HT-29 (cell line): ENCODE results near the gene COG6. TPM values are rescaled to one million over a fixed set of nuclear protein-coding genes. Genes with fewer than 3 reads are reported as not detected.

Experiments
- DNase-seq: peaks from one replicate; pipeline ENCODE4 v3.0.0-alpha.2; 2015; ENCODE audit warnings: low spot score
- small RNA-seq: library from RNA; depleted of rRNA; stranded (forward); fragments of <200 nt; gene quantifications from one replicate; pipeline ENCODE3, GENCODE V24; 2014
- total RNA-seq: library from RNA; depleted of rRNA; stranded (reverse); fragments of >200 nt; shearing (Covaris generic); gene quantifications from 2 replicates; pipeline ENCODE4 v1.2.3, GENCODE V29; 2014; rRNA removed

The COG6 gene
- total RNA-seq, 1 experiment from 2014 or later: 15.6 TPM

DNA sequence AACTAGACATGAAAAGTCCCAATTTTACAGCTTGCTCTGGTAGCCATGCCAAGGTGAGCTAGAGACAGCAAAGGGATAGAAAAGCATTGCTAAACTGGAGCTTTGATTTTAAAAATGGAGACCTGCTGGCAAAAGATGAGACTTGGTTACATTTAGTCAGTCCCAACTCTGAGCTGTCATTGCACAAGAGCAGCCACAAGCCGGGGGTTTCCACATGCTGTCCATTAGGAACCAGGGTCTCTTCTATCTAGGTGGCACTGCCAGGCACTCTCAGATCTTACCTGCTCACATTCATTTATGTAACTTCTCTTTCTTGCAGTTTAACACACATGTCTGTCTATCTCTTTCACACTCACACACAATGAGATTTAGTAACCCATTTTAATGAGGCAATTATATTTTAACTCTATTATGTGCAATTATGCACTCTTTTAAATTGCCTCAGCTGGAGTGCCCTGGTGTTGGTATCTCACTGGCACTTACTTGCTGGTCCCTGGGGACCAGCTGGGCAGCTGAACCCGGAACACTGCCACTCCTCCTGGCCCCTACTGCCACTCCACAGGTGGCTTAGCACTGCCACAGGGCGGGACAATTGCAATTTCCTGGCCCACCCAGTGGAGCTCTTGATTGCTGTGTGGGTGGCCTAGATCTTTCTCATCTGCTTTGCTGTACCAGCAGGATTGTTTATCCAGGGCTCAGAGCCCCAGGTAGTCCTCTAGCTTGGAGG lies 112.5 kb downstream of the COG6 start:
- DNase-seq: peak; percentile 55

DNA sequence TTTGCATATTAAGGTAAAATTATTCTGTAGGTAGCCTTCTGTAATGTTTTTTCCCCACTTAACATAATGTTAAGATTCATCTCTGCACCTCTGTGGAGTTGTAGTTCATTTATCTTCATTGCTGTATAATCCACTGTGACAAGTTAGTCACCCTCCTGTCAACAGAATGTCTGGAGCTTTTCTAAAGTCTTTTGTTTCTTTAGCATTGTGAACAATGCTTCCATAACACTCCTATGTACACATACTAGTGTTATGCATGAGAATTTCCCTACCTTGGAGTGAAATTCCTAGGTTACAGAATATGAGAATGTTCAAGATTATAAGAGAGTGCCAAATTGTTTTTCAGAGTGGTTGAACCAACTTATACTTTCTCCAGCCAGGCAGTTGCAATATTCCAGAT lies 113.5 kb downstream of the COG6 start:
- DNase-seq: no peak

DNA sequence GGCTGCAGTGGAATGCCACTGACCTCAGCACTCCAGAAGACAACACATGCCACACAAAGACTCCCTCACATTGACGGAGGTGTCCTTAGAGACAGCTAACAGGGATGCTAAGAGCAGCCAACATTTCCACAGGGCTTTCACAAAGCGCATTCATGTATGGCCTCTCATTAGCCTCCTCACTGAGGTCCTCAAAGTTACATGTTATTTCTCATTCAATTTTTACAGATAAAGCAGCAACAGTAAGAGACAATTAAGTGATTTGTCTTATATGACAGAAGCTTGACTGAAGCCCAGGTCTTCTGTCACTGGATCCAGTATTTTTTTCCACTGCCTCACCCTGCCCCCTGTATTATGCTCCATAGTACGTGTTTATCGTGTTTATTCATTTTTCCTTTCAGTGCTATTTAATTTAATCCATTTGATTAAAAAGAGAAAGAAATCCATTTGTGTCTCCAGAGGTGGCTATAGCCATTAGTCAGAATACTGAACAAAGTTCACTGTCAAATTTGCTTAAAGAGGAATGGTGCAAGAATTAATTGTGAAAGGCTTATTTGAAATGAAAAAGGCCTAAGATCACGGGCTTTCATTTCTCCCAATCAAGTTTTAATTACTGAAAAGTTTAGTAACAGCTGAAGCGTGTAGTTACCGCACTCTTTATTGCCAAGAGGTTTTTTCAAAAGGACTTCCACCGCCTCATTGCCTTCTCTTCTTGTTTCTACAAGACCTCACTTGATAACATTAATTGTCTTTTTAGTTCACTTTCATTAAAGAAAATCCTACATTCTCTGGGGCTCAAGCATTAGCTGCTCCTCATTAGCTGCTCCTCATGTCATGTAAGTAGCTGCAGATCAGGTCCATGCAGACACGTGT lies 115.0 kb downstream of the COG6 start:
- no peak for DNase-seq

DNA sequence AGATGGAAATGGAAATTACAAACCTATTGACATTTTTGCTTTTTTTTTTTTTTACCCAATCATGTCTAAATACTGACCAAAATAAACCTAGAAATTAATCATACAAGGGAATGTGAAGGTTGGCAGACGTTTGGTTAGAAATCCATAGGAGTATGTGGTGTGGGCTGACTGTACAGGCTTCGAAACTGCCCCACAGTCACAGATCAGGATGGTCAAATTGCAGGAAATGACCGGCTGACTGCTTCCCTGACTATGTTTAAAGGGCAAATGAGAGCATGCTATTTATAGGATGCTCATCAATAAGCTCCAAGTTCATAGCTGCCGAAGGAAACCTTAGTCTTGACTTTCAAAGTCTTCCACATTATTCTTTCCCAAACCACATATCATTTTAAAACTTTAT lies 118.4 kb downstream of the COG6 start:
- no peak for DNase-seq

DNA sequence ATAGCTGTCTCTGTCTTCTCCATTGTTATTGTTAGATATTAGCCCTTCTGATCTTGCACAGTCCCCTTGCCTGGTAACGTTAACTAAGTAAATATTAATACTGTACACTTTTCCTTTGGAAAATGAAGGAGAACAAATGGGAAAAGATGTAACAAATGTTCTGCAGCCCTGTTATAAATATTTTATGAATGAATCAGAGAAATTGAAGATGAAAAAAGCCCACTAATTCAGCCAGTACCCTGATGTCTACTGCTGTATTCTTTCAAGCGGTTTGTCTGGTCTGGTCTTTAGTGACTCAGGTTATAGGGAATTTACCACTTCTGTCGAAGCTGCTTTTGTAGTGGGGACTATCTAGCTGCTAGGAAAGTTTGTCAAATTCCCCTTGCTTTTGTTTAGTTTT lies 121.0 kb downstream of the COG6 start:
- no peak for DNase-seq

DNA sequence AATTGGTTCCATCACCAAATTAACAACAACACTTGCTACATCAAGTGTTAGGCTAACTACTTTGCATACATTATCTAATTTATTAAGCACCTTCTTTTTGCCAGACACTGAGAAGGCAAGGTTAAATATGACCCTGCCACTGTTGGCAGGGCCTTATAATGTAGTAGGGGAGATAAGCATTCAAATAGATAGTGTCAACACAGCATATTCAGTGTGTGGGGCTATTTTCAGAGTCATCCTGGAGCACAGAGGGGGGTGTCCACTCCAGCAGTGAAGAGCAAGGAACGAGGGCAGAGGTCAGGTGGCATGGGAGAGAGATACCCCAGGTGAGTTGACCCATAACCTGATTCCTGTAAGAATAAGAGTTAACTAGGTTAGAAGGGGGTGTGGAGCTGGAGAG lies 121.6 kb downstream of the COG6 start:
- DNase-seq: no peak

DNA sequence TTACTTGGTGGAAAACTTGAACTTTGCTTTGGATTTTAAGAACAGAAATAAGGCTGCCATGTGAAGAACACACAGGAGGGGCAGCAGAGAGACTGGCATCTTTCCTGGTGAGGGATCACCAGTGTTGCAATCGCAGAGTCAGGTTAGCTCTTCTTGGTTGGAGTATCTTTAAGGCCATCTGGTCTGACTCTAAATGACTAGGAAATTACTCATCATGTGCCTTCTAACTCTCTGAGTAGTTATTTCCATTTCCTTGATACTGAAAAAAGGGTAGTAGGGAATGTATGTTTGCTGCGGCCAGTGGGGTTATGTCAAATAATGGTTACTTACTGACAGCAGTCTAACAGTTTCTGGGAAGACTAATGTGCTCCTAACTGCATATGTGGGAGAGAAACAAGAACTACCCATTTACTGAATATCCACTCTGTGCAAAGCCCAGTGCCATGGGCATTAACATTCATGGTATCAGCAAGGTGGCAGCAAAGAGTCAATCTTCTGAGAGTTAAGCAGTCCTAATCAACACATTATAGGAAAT lies 122.1 kb downstream of the COG6 start:
- DNase-seq: peak; percentile 83

DNA sequence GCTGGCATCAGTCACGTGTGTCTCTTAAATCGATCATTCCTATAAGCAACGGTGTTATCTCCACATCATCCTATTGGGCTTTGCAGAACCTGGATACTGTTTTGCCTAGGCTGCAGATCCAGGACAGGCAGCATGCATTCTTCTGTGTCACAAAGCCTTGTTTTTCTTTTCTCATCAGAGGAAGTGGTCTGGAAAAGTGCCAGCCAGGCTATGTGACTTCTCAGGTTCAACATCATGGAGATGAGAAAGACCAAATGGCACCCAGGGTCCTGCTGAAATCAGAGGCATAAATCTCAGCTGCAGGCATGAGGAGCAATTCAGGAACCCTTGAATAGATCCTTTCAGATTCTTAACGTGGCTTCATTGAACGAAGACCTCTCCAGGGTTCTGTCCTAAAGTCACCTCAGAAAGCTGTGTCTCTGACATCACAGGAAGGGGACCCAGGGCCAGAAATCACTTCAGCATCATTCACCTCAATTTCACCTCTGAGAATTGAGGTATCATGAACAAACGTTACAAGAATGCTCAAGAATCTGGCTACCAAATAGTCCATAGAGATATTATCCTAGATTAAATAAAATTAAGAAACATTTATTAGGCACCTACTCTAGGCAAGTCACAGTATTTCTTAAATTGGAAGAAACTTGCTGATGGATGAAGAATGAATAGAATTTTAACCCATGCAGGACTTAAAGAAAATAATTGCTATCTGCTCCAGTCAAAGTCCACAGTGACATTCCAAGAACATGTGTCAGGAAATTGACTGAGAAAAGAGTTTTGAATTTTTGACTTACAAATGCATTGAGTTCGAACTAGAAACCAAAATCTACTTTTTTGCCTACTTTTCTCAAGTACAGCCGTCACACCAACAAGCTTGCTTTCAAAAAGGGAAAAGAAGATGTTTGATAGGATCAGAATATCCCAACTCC lies 124.1 kb downstream of the COG6 start:
- DNase-seq: no peak

DNA sequence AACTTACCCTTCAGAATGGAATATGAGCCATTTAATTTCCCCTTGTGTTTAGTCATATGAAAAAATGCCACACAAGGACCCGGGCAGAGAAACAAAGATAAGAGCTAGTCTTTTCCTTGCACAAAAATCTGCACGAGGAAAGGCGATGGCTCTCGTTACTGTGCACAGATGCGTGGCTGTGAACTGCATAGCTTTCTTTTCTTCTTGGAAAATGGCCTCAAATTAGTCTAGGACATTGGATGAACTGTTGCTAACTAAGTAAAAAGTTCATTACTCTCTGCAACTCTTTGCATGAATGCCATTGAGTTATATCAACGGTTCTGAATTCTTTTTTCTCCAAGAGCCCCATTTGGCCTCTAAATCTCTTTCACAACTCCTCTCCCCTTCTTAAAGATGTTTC lies 125.2 kb downstream of the COG6 start:
- DNase-seq: no peak

DNA sequence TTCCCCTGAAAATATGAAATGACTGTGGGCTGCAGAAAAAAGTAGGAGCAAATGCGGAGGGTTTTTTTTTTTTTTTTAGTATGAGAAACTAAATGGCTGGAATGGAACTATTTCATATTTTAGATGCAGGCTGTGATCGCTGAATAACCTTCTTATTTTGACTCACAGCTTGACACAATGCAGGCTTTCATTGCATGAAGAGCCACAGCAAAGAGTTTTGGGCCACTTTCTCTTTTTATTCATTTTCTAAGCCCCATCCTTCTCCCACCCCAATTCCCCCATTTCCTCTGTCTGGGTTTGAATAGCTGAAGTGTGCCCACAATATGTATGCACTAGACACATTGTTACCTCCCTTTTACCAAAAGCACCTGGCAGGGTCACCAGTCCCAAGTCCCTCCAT lies 125.9 kb downstream of the COG6 start:
- no peak for DNase-seq

DNA sequence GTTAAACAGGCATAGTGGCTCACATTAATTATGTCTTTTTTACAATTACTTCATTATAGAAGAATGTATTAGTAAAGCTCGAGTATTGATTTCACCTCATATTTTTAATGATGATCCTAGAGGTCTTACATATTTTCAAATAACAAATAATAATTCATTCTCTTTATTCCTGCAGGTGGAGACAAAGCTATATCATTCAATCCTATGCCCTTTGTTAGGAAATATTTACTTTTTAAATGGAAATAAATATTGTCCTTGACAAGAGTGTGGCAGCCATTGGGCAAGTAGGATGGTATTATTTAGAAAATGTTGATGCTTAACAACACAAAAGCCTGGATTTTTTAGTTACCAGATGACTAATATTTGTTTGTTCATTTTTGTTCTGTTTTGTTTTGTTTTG lies 127.6 kb downstream of the COG6 start:
- DNase-seq: no peak

DNA sequence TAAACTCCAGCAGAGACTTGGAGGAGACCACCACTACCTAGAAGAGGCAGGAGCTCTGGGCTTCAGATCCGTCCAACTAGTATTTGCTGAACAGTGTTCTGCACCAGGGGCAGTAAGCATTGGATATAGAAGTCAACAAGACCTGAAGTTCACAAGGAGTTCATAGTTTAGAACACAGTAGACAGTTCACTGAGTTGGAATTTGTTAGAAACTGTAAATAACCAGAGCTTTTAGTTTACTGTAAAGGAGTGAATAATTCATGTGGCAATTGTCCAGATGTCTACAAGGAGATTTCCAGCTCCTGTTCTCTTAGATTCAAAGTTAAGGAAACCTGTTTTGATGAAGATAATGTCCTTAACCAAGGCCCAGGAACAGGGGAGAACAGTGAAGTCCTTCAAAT lies 128.9 kb downstream of the COG6 start:
- no peak for DNase-seq

DNA sequence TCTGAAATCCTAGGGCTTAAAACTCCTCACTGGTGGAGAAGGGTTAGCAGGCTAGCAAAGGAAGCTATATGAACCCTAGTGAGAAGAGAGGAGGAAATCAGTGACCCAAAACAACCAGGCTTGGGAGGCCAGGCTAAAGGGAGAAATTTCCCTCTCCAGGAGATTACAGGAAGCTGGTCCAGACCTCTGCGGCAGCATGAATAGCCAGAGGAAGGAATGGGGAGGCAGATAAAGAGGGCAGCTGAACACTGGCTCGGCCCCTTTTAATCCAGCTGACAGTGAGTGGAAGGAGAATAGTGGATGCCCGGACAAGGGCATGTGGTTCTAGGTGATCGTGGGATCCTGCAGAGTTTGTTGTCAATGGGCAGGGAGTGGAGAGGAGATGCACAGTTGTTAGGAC lies 130.6 kb downstream of the COG6 start:
- no peak for DNase-seq

DNA sequence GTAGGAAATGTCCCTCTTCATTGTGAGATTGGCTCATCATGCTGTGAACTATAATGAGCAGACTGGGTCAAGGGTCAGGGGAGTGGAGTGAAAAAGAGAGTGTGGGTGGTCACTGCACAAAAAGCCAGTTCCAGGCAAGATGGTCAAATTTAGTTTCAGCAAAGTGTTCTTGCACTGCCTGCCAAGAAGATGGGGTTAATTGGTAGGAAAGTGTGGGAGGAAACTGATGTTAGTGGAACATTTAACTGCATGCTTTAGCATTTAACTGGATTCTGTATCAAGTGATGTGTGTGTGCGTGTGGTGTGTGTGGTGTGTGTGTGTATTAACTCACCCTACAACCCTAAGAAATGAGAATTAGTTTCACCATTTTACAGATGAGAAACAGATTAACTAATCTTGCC lies 131.6 kb downstream of the COG6 start:
- no peak for DNase-seq

DNA sequence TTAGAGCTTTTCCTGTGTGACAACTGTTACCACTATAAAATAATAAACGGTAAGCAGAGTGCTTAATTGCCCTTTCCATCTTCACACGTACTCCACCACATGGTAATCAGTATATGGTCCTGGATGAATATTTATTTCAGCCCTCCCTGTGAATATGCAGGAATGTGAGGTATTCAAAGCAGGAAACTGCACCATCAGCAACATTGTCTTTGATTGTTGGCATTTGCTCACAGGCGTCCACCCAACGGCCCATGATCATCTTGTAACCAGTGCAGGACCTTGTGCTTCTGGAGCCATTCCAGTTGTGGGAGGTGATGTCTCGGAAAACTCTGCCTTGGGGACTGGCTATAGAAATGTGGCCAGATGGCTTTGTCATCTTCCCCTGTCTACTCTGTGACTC lies 132.6 kb downstream of the COG6 start:
- no peak for DNase-seq

DNA sequence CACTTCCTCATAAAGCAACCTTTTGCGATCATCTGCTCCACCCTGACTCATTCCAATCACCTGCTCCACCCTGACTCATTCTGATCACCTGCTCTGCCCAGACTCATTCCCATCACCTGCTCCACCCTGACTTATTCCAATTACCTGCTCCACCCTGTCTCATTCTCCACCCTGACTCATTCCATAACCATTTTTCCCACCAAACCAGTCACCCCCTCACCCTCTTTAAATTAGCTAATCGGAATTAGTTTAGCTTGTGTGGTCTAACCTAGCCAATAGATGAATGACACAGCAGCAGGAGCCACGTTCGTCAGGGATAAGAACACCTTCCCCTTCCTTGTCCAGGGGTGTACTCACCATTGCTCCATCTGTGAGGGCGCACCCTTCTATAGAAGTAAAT lies 134.0 kb downstream of the COG6 start:
- peak; percentile 57 for DNase-seq

Small RNA genes lying within 50 kb of the gene (small RNA-seq; reads per million reads assigned to genes)
- gene MIR4305 (not detected), gene RNY4P14 (not detected)

Other genes starting within 250 kb of the COG6 start
- gene LHFPL6, start 52.5 kb upstream of the COG6 start, total RNA-seq: not detected in 2 replicates